BE2C (cell line): ENCODE data around the gene RPRD2. TPM values are rescaled to one million over a fixed set of nuclear protein-coding genes. Genes with fewer than 3 reads are reported as not detected.
"Not testable (repeated sequence)": the region's sequence is repeated elsewhere in the genome, so short reads cannot be mapped to it uniquely, and the experiment has no call there.

Source experiments
- DNase-seq: peaks from one replicate; pipeline ENCODE4 v3.0.0-alpha.2; 2020
- H3K27me3 ChIP-seq: fragments of 250-450 bp; sonication (Bioruptor Pico); 2 replicates; pipeline ENCODE4 v1.5.1; 2020; ENCODE audit warnings: mild to moderate bottlenecking
- H3K36me3 ChIP-seq: fragments of 250-450 bp; sonication (Bioruptor Pico); 2 replicates; pipeline ENCODE4 v1.5.1; 2020; ENCODE audit warnings: mild to moderate bottlenecking
- H3K4me1 ChIP-seq: fragments of 250-450 bp; sonication (Bioruptor Pico); 2 replicates; pipeline ENCODE4 v1.5.1; 2020
- H3K4me3 ChIP-seq: 2 replicates; pipeline ENCODE4 v1.5.1; 2011; ENCODE audit warnings: low read depth, low read length
- H3K9me3 ChIP-seq: fragments of 250-450 bp; sonication (Bioruptor Pico); 2 replicates; pipeline ENCODE4 v1.5.1; 2020
- CTCF ChIP-seq: IDR thresholded peaks from 2 replicates; pipeline ENCODE4 v1.5.1; 2012; ENCODE audit warnings: mild to moderate bottlenecking, low read depth, low read length
- polyA plus RNA-seq: library from polyadenylated mRNA; unstranded; fragments of >200 nt; gene quantifications from one replicate; pipeline ENCODE4 v1.2.1, GENCODE V29; 2012; ENCODE audit warnings: low read depth, missing spikeins; ENCODE audit not compliant: insufficient read length, insufficient read depth

RPRD2 gene
- polyA plus RNA-seq = 22.2 TPM

- Histone ChIP-seq H3K27me3 (no peaks in the 10 kb centered on the region), H3K36me3 (no peaks in the 10 kb centered on the region), H3K4me3 (peak within 1 kb of the TSS; percentile 93), H3K4me1 (no peaks in the 10 kb centered on the region), H3K9me3 (no peaks in the 10 kb centered on the region)
- peak; percentile 100 for DNase-seq
- TF ChIP-seq CTCF = no peak
Observed at GRCh38 chr1:150363426-150364230, at the start of gene RPRD2. Gene RPRD2 (plus strand): TSS chr1:150364147. CDS start chr1:150364715, 568 bp downstream.

DNA sequence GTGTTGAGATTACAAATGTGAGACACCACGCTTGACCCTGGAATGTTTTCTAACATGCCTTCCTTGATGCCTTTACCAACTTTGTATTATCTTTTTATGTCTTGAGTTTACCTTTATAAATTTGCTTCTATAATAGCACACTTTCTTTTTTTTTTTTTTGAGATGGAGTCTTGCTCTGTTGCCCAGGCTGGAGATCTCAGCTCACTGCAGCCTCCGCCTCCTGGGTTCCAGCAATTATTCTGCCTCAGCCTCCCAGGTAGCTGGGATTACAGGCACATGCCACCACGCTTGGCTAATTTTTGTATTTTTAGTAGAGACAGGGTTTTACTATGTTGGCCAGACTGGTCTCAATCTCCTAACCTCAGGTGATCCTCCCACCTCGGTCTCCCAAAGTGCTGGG lies 49.3 kb upstream of the RPRD2 start:
- not testable (repeated sequence) for H3K36me3 ChIP-seq, H3K27me3 ChIP-seq, H3K4me3 ChIP-seq, H3K9me3 ChIP-seq, H3K4me1 ChIP-seq, DNase-seq

- no peaks in the 10 kb centered on the region for H3K4me1 ChIP-seq
- no peaks in the 10 kb centered on the region for H3K9me3 ChIP-seq
- no peaks in the 10 kb centered on the region for H3K27me3 ChIP-seq
- H3K36me3 ChIP-seq = peaks cover 24% of the 10 kb centered on the region
- DNase-seq = no peak
- TF ChIP-seq CTCF = no peak
- H3K4me3 ChIP-seq = peak overlapping the region; percentile 97
Observed at GRCh38 chr1:150320667-150320978, 43.3 kb upstream of the RPRD2 start.

GRCh38 chr1:150321826-150322166 lies 42.2 kb upstream of the RPRD2 start:
- no peaks in the 10 kb centered on the region for H3K4me1 ChIP-seq
- H3K9me3 ChIP-seq = no peaks in the 10 kb centered on the region
- H3K27me3 ChIP-seq = no peaks in the 10 kb centered on the region
- H3K36me3 ChIP-seq = peaks cover 36% of the 10 kb centered on the region
- TF ChIP-seq CTCF = no peak
- no peak for DNase-seq
- H3K4me3 ChIP-seq = peak overlapping the region; percentile 97

DNA sequence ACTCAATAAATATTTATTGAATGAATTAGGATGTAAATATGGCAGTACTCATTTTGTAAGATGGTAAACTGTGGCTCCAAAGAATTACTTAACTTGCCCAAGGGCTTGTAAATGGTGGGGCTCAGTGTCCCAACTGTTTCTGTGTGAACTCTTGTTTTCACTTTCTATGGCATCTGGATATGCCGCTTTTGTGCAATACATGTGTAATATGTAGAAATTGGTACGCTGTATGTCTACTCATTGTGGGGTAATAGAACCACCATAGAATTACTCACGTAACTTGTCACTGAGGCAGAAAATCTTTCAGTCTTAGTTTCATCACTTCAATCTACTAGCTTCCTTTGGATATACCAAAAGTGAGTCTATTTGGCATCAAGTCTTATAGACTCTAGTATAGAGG lies 41.6 kb upstream of the RPRD2 start:
- H3K27me3 ChIP-seq = no peaks in the 10 kb centered on the region
- peak overlapping the region; percentile 97 for H3K4me3 ChIP-seq
- TF ChIP-seq CTCF = no peak
- H3K9me3 ChIP-seq = no peaks in the 10 kb centered on the region
- H3K36me3 ChIP-seq = peaks cover 41% of the 10 kb centered on the region
- no peaks in the 10 kb centered on the region for H3K4me1 ChIP-seq
- no peak for DNase-seq

DNA sequence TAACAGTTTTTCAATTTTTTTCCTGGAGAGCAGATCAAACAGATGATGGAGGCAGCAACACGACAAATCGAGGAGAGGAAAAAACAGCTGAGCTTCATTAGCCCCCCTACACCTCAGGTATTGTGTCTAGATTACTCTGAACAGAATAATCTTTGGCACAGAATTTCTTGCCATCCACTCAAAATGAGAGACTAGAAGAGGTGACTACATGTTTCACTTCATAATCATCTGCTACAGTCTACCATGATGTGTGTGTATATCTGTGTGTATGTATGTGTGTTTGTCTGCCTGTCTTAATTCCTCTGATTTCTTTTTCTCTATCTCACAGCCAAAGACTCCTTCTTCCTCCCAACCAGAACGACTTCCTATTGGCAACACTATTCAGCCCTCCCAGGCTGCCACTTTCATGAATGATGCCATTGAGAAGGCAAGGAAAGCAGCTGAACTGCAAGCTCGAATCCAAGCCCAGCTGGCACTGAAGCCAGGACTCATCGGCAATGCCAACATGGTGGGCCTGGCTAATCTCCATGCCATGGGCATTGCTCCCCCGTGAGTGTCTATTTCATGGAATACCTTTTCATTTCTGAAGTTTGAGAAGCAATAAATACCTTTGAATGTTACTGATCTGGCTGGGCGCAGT lies 31.2 kb upstream of the RPRD2 start:
- H3K4me3 ChIP-seq = no peak overlapping the region
- H3K4me1 ChIP-seq = no peaks in the 10 kb centered on the region
- TF ChIP-seq CTCF = no peak
- no peaks in the 10 kb centered on the region for H3K27me3 ChIP-seq
- DNase-seq = no peak
- peaks cover 90% of the 10 kb centered on the region for H3K36me3 ChIP-seq
- no peaks in the 10 kb centered on the region for H3K9me3 ChIP-seq
